ENCODE data around the gene NR1H4.

- no peak for TF ChIP-seq POLR2A (IDR thresholded peaks at IDR 0.05; ENCODE audit: low read depth)
- TF ChIP-seq CTCF (IDR thresholded peaks at IDR 0.05), result no peak
- TF ChIP-seq EP300 (IDR thresholded peaks at IDR 0.05), result no peak
- no peak for TF ChIP-seq POLR2AphosphoS5 (IDR thresholded peaks at IDR 0.05)
Measured at GRCh38 chr12:100464529-100464928, 9.1 kb upstream of the NR1H4 start.
